Sigmoid colon (tissue), 4 donors: ENCODE results near the gene SLC12A9.

Source experiments
- CTCF ChIP-seq, 4 experiments: fragments of 450-650 bp in 3 of 4; fragments of 200-600 bp in 1 of 4; IDR thresholded peaks; one replicate each; pipeline ENCODE4 v1.5.1; 2016 to 2019; ENCODE audit warnings: antibody characterized with exemption in 4 of 4, mild to moderate bottlenecking in 3 of 4, moderate library complexity in 2 of 4
- EP300 ChIP-seq, 4 donors: sonication (generic); formaldehyde crosslinking; IDR thresholded peaks; one replicate each; pipeline ENCODE4 v1.6.1; 2017; ENCODE audit warnings: antibody characterized with exemption in 4 of 4
- POLR2A ChIP-seq, 2 donors: fragments of 450-650 bp; IDR thresholded peaks; one replicate each; pipeline ENCODE4 v1.6.1; 2016; ENCODE audit warnings: antibody characterized with exemption in 2 of 2, mild to moderate bottlenecking in 2 of 2, moderate library complexity in 2 of 2
- POLR2AphosphoS5 ChIP-seq, 4 donors: sonication (generic); formaldehyde crosslinking; IDR thresholded peaks; one replicate each; pipeline ENCODE4 v1.6.1; 2017; ENCODE audit warnings: antibody characterized with exemption in 4 of 4

DNA sequence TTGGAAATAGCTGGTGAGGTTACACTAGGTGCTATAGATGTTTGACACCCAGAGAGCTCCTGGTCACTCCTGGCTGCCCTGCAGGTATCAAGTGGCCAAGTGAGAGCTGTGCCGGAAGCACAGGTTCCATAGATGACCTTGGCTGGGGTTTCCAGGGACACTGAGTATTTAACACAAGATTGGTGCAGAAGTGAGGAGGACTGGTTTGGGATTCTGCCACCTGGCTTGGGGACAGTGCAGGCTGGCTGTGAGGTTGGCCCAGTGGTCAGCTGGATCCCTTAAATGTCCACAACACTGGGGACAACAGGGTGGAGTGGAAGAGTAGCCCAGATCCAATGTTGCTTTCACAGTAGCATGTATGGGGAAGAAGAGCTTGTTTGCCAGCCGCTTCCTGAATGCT lies 48.5 kb downstream of the SLC12A9 start:
- TF ChIP-seq CTCF (IDR thresholded peaks at IDR 0.05): no peak
- no peak for TF ChIP-seq POLR2A (IDR thresholded peaks at IDR 0.05)
- TF ChIP-seq POLR2AphosphoS5 (IDR thresholded peaks at IDR 0.05): no peak
- no peak for TF ChIP-seq EP300 (IDR thresholded peaks at IDR 0.05)
